ENCODE measurements around the gene CDH4. TPM values are rescaled to one million over a fixed set of nuclear protein-coding genes. Genes with fewer than 3 reads are reported as not detected.

Gene CDH4
- total and polyA plus RNA-seq, 9 of the 15 experiments (the other 6 are each of a cell fraction or from before 2014, with no cell fraction given), result 0.04 TPM; not detected in 8

GRCh38 chr20:61314326-61315010 lies 62.4 kb downstream of the CDH4 start:
- Histone ChIP-seq H3K36me3 (ENCODE audit: control insufficient read depth, insufficient read depth, low read length) (no peaks in the 10 kb centered on the region), H3K4me3 (no peak overlapping the region), H3K27me3 (ENCODE audit: control insufficient read depth in 2 of 2, insufficient read depth in 2 of 2, low read length in 2 of 2) (peaks cover 4 to 7% of the 10 kb centered on the region in 2 experiments; a peak in 3 of 5 replicates), H3K4me1 (replicated peaks in 1 of 2; ENCODE audit: control insufficient read depth in 2 of 2, insufficient read depth in 2 of 2, low read length in 2 of 2) (0 out of 5 replicates have a peak, but pooled peaks cover 0 to 3% of the 10 kb centered on the region in 2 experiments), H3K27ac (ENCODE audit: extremely low read depth, low read depth, low read length) (no peak overlapping the region), H3K9me1 (ENCODE audit: control insufficient read depth, insufficient read depth, low read length) (no peaks in the 10 kb centered on the region), H3K9ac (ENCODE audit: insufficient read depth in 1 of 2, low read depth in 2 of 2, low read length in 2 of 2) (no peak overlapping the region), H3K9me3 (replicated peaks; ENCODE audit: control insufficient read depth, insufficient read depth, low read depth, low read length) (no peaks in the 10 kb centered on the region), H3K79me2 (ENCODE audit: control insufficient read depth, insufficient read depth, low read length) (no peaks in the 10 kb centered on the region), H4K20me1 (replicated peaks; ENCODE audit: control insufficient read depth, insufficient read depth, low read length) (peaks cover 3% of the 10 kb centered on the region; the same call in 1 of the 2 replicates), H3K4me2 (ENCODE audit: insufficient read depth, low read length) (no peak overlapping the region), H2AFZ (ENCODE audit: low read depth, low read length) (no peak overlapping the region)
- ChIA-PET CTCF (ENCODE audit: low intra/inter-chr PET ratio) (no interaction called here), POLR2A (no interaction called here)
- DNase-seq (ENCODE audit: extremely low read depth in 1 of 4, low spot score in 3 of 4) (no peak), FAIRE-seq (no peak), ATAC-seq (no peak)
- 1% methylated on average over 16 of the region's 17 CpGs for WGBS (ENCODE audit: insufficient coverage, low coverage, missing lambda C conversion rate)
- in situ Hi-C loops (cut with MboI), result no loop called here
- no TSS peak for BruUV-seq (replicated peaks)
- intact Hi-C loops (cut with micrococcal nuclease), result no loop called here
- TF ChIP-seq FOXJ3 (CRISPR knock-in tag; IDR thresholded peaks at IDR 0.05) (no peak), PKNOX1 (IDR thresholded peaks at IDR 0.05) (no peak), LARP7 (IDR thresholded peaks at IDR 0.05) (no peak), HDAC1 (IDR thresholded peaks at IDR 0.05) (no peak), KLF16 (IDR thresholded peaks at IDR 0.05) (no peak), ZNF695 (CRISPR knock-in tag; IDR thresholded peaks at IDR 0.05) (no peak), RBM25 (IDR thresholded peaks at IDR 0.05; ENCODE audit: low read depth, low read length, severe bottlenecking) (no peak), HLTF (IDR thresholded peaks at IDR 0.05) (no peak), ZNF3 (CRISPR knock-in tag; IDR thresholded peaks at IDR 0.05) (no peak), ZBED1 (IDR thresholded peaks at IDR 0.05) (no peak), HMGN3 (IDR thresholded peaks at IDR 0.05; ENCODE audit: borderline replicate concordance, extremely low read depth, insufficient read length, low read depth, low read length) (no peak), ZNF445 (CRISPR knock-in tag; IDR thresholded peaks at IDR 0.05; ENCODE audit: low read depth) (no peak), E4F1 (CRISPR knock-in tag; IDR thresholded peaks at IDR 0.05; ENCODE audit: borderline replicate concordance) (no peak), ZC3H8 (IDR thresholded peaks at IDR 0.05) (no peak), IRF9 (tag; IDR thresholded peaks at IDR 0.05) (no peak)
